ENCODE data around the gene PTPRB.

DNA sequence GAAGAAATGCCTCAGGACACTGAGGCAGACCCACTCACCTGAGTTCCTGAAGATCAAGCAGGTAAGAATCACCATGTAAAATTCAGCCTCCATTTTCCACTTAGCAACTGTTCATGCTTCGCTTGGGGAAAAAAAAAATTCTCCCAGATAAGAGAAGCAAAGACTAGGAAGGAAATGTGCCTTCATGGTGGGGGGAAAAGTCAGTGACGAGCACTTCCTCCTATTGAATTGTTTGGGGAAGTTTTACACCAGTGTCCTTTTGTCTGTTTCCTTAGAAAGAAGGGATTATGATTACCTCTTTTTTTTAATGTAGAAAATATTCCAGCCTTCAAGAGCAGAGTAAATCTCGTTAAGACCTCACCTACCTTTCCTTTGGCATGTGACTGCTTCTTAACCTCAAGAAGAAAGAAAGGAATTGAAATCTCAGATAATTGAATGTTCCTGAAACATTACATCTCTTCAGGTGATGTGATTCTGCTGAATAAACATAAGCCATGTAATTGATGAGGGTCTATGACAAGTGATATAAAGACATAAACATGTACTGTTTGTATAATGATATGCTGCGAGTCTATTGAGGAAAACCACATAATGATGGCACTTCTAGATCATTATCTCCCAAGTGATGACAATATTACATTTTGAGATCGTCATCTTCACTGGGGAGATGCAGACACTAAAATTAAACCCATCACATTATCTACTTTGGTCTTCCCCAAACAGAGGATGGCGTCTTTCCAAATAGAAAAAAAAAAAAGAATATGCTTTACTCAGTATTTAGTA, at the start of gene PTPRB:
- TF ChIP-seq EZH2 (IDR thresholded peaks at IDR 0.05; ENCODE audit: borderline replicate concordance, low read length) (no peak), CTCF (conservative IDR thresholded peaks at IDR 0.05 in 1 of 2, IDR thresholded peaks at IDR 0.05 in 1 of 2; ENCODE audit: extremely low read depth in 1 of 2, insufficient read depth in 1 of 2, low read depth in 1 of 2, low read length in 2 of 2) (no peak)

Data from mammary epithelial cell (primary cell).